Globus pallidus (tissue), 1 donor: ENCODE results near the gene ADAMTS4.
A peak's percentile ranks its signal among the peaks of the same experiment; 100 is the strongest.
"Not testable (repeated sequence)": the region's sequence is repeated elsewhere in the genome, so short reads cannot be mapped to it uniquely, and the experiment has no call there.

Experiments
- DNase-seq: peaks from one replicate; pipeline ENCODE4 v3.0.0-alpha.2; 2015; ENCODE audit warnings: low spot score

The ADAMTS4 gene, protein sequence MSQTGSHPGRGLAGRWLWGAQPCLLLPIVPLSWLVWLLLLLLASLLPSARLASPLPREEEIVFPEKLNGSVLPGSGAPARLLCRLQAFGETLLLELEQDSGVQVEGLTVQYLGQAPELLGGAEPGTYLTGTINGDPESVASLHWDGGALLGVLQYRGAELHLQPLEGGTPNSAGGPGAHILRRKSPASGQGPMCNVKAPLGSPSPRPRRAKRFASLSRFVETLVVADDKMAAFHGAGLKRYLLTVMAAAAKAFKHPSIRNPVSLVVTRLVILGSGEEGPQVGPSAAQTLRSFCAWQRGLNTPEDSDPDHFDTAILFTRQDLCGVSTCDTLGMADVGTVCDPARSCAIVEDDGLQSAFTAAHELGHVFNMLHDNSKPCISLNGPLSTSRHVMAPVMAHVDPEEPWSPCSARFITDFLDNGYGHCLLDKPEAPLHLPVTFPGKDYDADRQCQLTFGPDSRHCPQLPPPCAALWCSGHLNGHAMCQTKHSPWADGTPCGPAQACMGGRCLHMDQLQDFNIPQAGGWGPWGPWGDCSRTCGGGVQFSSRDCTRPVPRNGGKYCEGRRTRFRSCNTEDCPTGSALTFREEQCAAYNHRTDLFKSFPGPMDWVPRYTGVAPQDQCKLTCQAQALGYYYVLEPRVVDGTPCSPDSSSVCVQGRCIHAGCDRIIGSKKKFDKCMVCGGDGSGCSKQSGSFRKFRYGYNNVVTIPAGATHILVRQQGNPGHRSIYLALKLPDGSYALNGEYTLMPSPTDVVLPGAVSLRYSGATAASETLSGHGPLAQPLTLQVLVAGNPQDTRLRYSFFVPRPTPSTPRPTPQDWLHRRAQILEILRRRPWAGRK

DNA sequence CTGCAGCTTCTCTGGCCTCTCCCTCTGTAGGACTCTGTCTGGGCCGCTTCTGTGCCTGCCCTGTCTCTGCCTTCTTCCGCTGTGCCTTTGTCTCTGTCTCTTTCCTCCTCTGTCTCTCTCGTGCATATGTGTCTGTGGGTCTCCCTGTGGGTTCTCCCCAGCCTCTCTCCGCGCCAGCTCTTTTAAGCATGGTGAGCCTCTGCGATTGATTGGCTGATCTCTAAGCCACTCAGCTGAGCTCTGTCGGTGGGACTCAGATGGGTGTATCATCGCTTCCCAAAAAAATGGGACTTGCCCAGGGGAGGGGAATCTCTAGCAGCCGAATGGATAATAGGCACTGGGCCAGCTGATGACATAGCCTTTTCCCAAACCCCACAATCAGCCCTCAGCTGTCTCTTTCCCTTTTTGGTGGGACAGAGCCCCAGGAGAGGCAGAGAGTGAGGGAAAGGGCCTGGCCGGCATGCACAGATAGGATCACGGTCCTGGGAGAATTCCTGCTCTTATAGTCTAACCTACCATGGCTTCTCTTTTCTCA lies at the start of gene ADAMTS4:
ADAMTS4 (minus strand) TSS at position 158 of the 535 bp plus-strand sequence. CDS start 427 bp downstream, outside the sequence.
- DNase-seq = peak; percentile 96

DNA sequence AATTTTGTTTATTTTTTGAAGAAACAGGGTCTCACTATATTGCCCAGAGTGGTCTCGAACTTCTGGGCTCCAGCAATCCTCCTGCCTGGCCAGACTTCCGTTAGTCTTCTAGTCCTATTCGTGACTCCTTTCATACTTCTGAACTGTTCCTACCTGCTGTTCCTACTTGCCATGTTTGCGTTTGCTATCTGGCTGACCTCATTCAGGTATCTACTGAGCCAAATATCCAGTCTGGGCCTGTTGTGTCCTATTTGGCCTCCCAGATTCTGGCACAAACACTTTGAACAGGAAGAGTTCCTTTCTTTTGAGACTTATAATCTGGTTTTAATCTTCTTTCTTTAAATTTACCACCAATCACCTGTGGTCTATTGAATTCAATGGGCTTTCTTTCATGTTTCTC lies 46.0 kb upstream of the ADAMTS4 start:
- no peak for DNase-seq

DNA sequence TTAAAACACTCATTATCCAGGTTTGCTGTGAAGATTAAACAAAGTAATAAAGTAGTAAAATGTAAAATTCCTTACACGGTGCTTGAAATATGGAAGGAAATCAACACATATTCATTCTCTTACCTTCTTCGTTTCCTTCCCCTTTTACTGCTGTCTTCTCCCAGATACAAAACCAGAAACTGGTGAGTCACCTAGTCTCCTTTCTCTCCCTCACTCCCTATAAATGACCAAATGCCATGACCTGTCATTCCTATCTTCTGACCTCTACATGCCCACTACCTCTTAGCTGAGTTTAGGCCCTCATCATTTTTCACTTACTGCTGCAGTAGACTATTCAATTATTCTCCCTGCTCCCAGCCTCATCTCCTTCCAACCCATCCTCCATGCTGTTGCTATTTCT lies 43.5 kb upstream of the ADAMTS4 start:
- no peak for DNase-seq

DNA sequence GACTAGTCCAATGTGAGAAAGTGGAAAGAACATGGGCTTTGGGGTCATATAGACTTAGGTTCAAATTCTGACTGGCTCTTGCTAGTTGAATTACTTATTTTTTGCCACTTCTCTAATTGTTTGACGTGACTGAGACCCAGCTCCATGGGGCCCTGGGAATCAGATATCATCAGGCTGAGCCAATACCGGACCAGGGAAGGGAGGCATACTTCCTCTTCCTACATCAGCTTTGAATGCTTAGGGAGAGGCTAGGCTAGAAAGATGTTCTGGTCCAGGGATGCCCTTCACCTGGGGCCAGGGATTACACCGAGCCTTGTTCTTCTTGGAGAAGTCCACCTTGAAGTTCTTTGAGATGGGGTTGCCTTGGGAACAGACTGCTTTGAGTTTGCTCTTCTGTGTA lies 42.8 kb upstream of the ADAMTS4 start:
- DNase-seq = no peak

DNA sequence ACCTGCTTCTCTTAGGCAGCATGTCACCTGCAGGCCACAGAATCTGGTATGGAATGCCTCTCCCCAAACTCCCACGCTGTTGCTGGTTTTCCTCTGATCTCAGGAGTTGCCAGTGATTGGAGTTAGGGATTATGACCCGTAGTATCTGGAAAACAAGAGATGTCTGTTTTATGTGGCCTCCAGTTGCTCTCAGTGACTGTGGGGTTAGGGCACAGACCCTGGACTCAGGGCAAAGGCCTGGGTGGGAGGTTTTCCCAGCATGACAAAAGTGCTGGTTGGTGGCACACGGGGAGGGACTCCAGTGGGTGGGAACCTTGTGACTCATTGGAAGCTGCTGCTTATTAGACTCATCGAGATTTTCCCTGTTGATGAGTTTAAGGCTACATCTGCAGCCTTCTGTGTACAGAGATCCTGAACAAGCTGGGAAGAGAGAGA lies 39.2 kb upstream of the ADAMTS4 start, which contains the start of gene NR1I3:
NR1I3 (minus strand) TSS at position 165 of the 435 bp plus-strand sequence. CDS start 1,638 bp downstream, outside the sequence.
- no peak for DNase-seq

DNA sequence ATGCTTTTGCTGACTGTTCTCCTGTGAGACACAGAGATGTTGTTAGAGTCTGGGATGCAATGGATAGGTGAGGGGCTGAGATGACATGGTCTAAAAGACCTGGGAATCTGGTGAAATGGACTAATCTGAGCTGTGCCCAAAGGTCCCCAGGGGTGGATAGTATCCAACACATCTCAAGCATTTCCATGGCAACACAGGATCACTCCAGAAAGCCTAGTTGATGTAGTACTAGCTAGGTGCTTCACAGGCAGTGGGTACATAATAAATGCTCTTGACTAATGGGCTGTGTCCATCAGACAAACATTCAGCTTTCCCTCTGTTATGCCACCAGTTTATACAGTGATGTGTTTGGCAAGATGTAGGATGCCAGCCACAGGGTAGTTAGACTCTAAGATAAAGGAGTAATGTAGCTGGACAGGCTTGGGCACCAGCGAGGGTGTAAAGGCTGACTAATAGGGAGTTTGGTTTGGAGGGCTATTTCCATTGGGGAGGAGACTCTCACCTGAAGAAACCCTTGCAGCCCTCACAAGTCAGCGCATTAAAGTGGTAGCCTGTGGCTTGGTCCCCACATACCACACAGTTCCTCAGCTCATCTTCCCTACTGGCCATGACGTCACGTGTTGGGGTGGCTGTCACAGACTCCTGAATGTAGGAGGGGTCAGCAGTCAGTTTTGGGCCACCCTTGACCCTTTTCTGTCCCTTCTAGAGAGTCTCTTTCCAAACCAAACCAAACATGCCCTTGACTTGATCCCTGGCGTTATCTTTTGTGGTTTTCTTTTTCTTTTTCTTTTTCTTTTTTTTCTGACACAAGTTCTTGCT lies 37.3 kb upstream of the ADAMTS4 start:
- DNase-seq = no peak

DNA sequence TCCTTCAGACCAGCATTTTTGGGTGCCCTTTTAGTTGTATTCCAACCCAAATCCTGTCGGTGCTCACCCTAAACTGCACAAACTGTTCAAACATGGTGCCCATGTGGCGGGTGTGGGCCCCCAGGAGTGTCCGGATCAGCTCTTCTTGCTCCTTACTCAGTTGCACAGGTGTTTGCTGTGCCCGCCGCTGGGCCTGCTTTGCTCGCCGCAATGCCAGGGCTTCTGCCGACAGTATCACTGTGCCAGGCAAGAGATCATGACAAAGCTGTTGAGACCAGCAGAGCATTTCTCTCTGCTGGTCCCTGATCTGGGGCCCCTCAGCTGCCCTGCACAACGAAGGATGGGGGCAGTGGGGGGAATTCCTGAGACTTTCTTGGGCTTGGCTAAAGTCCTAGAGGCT lies 34.2 kb upstream of the ADAMTS4 start:
- no peak for DNase-seq

DNA sequence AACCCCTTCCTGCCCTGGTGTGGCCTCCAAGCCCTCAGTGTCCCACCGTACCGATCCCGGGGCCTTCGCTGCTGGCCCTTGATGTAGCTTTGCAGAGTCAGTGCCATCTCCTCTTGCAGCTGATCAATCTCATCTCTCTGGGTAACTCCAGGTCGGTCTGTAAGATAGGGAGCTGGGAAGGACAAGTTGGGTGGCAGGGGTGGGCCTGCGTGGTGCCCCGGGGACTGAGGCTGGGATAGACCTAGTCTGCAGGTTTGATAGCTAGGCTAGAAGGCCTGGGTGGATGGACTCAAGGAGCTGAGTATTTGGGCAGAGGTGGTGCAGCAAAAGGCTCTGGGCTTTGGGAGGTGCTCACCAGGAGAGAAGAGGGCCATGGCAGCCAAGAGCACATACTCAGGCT lies 31.9 kb upstream of the ADAMTS4 start:
- no peak for DNase-seq

DNA sequence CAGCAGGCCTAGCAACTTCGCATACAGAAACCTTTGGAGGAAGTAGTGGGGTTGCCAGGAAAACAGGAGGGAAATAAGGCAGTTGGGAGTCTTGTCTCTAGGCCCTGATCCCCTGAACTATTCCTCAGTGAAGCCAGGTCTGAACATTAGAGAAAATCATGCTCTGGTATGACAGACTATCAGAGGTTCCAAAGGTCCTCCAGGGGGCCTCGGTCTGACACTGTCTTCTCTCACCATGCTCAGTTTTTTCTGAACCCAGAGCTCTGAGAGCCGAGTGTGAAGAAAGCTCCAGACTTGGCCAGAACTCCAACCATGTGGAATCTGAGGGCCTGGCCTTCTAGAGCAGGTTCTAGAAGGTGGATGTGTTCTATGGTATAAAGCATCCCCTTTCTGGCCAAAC lies 31.0 kb upstream of the ADAMTS4 start:
- DNase-seq = no peak

DNA sequence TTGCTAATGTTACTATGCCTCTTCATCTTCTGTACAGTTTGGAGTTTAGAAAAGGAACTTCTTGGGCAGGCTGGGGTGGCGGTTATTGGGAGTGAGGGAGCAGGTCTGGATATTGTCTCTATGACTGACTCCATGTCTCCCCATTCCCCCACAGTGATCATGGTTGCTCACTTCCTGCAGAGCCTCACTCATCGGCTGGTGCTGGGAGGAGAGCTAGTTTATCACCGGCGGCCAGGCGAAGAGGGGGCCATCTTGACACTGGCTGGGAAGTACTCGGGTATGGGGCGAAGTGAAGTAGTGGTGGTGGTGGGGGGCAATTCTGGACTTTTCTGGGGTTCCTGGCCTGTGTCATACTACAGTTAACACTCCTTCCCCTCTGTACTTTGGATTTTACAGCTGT lies 29.2 kb upstream of the ADAMTS4 start:
- no peak for DNase-seq

DNA sequence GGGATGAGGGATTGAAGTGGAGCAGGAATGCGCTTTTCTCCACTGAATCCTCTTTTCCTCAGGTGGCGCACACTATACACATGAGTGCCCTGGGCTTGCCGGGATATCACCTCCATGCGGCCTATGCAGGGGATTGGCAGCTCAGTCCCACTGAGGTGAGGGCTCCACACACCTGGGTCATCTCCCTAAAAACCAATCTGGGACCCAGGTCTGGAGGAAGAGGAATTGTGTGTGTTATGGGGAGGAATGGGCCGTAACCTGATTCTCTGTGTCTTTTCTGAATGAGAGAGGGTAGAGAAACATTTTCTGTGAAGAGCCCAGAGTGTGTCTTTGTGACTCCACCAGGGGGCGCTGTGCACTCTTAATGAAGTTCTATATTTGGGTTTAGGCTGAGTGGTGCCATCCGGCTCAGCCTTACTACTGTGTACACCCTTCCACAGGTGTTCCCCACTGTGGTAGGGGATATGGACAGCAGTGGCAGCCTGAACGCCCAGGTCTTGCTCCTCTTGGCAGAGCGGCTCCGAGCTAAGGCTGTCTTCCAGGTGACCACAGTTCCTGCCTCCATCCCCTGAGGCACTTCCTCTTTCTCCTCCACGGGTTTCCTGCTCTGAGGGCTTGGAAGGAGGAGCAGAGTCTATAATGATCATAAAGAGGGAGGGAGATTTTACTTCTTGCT lies 28.5 kb upstream of the ADAMTS4 start:
- DNase-seq = peak; percentile 75

DNA sequence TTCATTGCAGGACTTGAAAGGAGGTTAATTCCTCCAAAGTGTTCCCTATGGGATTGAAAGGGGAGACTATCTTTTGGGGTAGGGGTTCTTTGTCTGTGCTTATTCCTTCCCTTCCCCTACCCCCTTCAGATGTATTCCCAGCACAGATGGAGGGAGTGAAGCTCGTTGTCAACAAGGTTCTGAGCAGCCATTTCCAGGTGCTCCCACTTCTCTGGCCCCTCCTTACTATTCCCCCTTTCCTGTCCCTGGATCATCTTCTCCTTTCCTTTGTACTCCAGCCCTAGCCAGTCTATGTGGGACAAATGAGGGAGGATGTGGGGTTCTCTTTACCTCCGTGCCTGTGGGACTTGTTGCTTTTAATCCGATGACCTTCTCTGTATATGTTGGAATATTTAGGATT lies 27.9 kb upstream of the ADAMTS4 start:
- DNase-seq = no peak

DNA sequence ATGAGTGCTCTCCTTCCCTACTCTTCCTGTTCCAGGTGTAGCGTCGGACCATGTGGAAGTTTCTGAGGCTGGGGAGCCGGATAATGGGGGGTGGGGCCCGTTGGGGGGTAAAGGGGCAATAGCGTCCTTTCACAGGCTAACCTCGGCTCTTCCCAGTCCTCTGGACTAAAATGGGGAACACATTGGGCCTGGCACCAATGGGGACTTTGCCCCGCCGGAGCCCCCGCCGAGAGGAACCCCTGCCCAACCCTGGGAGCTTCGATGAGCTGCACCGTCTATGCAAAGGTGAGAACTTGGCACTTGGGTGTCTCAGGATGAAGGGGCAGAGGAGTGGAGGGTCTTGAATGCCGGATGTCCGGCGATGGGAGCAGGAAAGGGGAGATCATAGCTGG lies 27.5 kb upstream of the ADAMTS4 start:
- DNase-seq = peak; percentile 14

DNA sequence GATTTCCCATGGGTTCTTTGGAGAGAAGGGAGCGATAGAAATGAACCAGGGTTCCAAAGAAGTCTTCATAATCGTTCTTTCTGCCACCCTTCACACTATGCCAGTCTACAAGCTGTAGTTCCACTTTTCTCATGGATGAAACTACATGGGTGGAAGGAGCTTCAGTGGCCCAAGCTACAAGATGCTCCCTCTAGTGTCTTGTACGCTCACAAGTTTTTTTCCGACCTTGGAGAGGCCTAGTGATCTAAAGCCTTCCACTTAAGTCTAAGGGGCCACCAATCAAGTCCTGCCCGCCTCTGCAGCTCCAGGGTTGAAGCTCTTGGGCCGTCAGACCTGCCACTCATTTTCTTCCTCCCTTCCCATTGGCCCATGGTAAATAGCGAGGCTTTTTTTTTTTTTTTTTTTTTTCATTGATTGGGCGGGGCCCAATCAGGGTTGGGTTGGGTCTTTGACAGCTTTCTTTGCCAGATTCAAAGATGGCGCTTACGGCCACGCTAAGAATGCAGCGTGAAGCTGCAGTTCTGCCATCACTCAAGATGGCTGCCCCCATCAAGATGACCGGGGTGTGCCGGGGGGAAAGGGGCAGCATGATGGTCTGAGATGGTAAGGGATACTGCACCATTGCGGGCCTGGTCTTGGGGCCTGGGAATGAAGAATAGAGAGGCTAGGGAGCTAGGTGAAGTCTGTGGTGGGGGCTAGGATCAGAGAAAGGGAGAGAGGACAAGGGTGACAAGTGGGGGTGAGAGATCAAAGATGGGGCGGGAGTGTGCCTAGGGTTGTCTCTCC lies 26.9 kb upstream of the ADAMTS4 start, which contains the start of gene TOMM40L:
TOMM40L (plus strand) TSS at position 527 of the 786 bp plus-strand sequence. CDS start 430 bp downstream, outside the sequence.
- DNase-seq = peak; percentile 99

DNA sequence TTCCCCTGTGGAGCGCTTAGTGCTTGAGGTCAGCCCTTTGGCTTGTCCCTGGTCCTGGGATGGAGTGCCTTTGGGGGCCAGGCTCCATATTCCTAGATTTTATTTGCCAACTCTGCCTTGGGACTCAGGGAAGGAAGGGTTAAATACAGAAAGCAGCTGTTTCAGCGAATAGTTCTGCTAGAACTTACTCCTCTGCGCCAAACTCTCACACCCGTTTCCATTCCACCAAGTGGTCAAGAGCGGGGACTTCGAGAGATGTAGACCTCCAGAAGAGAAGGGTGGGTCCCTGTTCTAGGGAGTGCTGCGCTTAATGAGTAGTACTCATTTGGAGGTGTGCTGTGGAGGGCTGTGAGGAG lies 26.3 kb upstream of the ADAMTS4 start:
- no peak for DNase-seq

DNA sequence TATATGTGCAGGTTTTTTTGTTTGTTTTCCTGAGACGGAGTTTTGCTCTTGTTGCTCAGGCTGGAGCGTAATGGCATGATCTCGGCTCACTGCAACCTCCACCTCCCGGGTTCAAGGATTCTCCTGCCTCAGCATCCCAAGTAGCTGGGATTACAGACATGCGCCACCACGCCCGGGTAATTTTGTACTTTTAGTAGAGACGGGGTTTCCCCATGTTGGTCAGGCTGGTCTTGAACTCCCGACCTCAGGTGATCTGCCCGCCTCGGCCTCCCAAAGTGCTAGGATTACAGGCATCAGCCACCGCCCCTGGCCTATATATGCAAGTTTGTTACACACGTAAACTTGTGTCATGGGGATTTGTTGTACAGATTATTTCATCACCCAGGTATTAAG lies 25.8 kb upstream of the ADAMTS4 start:
- not testable (repeated sequence) for DNase-seq

DNA sequence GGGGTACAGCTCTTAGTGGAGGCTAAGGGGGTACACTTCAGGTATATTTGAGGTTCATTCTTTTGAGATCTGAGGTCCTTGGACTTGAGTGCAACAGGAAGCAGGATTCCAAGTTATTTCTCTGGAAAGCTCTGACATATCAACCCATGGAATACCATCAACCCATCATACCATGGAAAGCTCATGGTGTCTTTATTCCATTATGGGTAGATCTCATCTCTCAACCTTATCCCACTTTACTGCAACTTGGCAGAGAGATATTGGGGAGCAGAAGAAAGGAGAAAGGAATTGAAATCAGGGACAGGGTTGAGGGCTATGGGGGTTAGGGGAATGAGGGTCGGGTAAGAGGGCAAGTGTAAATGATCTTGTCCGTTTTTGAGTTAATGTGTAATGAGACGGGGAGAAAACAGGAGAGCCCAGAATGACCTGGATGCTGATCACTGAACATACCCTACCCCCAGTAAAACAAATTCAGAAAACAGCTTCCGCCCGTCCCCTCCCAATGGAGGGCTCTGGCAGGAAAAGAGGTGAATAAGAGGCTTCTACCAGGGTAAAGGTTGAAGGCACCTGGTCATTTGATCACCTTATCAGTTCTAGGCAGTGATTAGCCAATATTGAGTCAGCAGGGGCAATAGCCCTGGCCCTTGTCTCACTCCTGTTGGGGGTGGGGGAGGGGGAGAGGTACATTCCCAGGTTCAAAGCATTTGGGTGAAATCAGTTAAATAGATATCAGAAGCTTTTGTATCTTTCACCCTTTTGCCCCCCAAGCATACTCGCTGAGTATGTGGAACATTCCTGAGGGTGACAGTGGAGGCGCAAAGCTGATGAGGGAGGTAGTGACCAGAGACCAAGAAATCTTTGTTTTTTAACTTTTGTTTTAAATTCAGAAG lies 25.2 kb upstream of the ADAMTS4 start:
- DNase-seq = no peak

DNA sequence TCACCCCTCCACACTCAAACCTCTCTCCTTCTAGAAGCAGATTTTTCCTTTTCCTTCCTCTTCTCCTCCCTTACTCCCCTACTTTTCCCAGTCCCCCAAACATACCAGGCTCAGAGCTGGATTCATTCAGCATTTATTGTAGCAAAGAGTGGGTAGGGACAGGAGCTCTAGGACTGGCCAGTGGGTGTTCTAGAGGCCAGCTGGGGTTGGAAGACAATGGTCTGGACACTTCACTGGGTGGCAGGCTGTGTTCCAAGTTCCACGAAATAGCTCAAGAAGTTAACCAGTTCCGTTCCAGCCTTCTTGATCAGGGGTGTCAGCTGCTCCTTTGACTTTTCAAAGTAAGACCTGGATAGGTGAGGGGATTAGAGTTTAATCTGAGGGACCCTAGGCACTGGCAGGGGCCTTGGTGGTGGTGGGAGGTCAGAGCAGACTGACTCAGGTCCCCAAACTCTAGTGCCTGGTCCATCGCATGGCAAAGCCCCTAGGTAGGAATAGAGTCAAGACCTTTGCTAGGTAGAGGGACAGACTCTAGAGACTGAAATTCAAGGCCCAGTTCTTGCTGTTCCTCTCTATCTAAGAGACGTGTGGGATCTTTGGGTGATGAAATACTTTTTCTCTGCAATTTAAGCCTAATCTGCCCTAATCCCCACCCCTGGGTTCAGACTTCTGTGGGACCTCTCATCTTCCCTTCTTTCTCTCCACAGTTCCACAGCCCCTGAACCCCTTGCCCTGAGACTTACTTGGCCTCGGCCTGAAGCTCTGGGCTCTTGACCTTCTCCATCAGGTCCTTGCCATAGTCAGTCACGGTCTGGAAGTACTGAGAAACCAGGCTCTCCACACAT lies 23.5 kb upstream of the ADAMTS4 start:
- DNase-seq = no peak
